H9 (cell line): ENCODE data around the gene IMMP2L. TPM values are rescaled to one million over a fixed set of nuclear protein-coding genes. Genes with fewer than 3 reads are reported as not detected.

Experiments
- DNase-seq: peaks from one replicate; pipeline ENCODE4 v3.0.0-alpha.2; 2017
- H2AFZ ChIP-seq: one replicate; pipeline ENCODE4 v1.6.1; 2013; ENCODE audit warnings: mild to moderate bottlenecking, low read length, control low read depth, moderate library complexity
- H2AK5ac ChIP-seq: 2 replicates; pipeline ENCODE4 v1.6.1; 2013; ENCODE audit warnings: low read length, control low read depth, mixed read lengths; ENCODE audit not compliant: insufficient read length
- H2BK120ac ChIP-seq: one replicate; pipeline ENCODE4 v1.6.1; 2013; ENCODE audit warnings: low read depth, mild to moderate bottlenecking, low read length, control low read depth, inconsistent platforms; ENCODE audit not compliant: poor library complexity, severe bottlenecking
- H2BK12ac ChIP-seq: 2 replicates; pipeline ENCODE4 v1.6.1; 2013; ENCODE audit warnings: low read length, control low read depth, mixed read lengths, low read depth; ENCODE audit not compliant: insufficient read length
- H2BK15ac ChIP-seq: 2 replicates; pipeline ENCODE4 v1.6.1; 2013; ENCODE audit warnings: low read depth, low read length, control low read depth
- H2BK20ac ChIP-seq: one replicate; pipeline ENCODE4 v1.6.1; 2013; ENCODE audit warnings: low read depth, mild to moderate bottlenecking, low read length, control low read depth, inconsistent platforms; ENCODE audit not compliant: poor library complexity, severe bottlenecking
- H2BK5ac ChIP-seq: 2 replicates; pipeline ENCODE4 v1.6.1; 2013; ENCODE audit warnings: low read length, control low read depth, mixed read lengths; ENCODE audit not compliant: insufficient read length
- H3K14ac ChIP-seq: 2 replicates; pipeline ENCODE4 v1.6.1; 2013; ENCODE audit warnings: low read length, control low read depth; ENCODE audit not compliant: insufficient read depth
- H3K18ac ChIP-seq: 2 replicates; pipeline ENCODE4 v1.6.1; 2013; ENCODE audit warnings: low read depth, mild to moderate bottlenecking, mixed read lengths, low read length, control low read depth; ENCODE audit not compliant: insufficient read length
- H3K23ac ChIP-seq: 2 replicates; pipeline ENCODE4 v1.6.1; 2013; ENCODE audit warnings: low read length, control low read depth, mixed read lengths, low read depth; ENCODE audit not compliant: insufficient read length
- H3K23me2 ChIP-seq: 2 replicates; pipeline ENCODE4 v1.6.1; 2013; ENCODE audit warnings: low read depth, mild to moderate bottlenecking, mixed read lengths, low read length, control low read depth; ENCODE audit not compliant: insufficient read length, poor library complexity, severe bottlenecking
- H3K27ac ChIP-seq: 2 replicates; pipeline ENCODE4 v1.5.1; 2013; ENCODE audit warnings: low read length, control low read depth, mixed read lengths, low read depth; ENCODE audit not compliant: insufficient read length
- H3K27me3 ChIP-seq: 2 replicates; pipeline ENCODE4 v1.6.1; 2013; ENCODE audit warnings: low read length, control low read depth, inconsistent platforms; ENCODE audit not compliant: insufficient read depth
- H3K4ac ChIP-seq: 2 replicates; pipeline ENCODE4 v1.6.1; 2013; ENCODE audit warnings: low read depth, mild to moderate bottlenecking, control low read depth, inconsistent platforms, low read length, moderate library complexity
- H3K4me1 ChIP-seq: 2 replicates; pipeline ENCODE4 v1.6.1; 2013; ENCODE audit warnings: low read length, control low read depth, inconsistent platforms; ENCODE audit not compliant: insufficient read depth
- H3K4me2 ChIP-seq: 2 replicates; pipeline ENCODE4 v1.6.1; 2013; ENCODE audit warnings: low read length, control low read depth, mixed read lengths; ENCODE audit not compliant: insufficient read length, insufficient read depth
- H3K56ac ChIP-seq: 2 replicates; pipeline ENCODE4 v1.6.1; 2013; ENCODE audit warnings: low read depth, mild to moderate bottlenecking, mixed read lengths, low read length, control low read depth; ENCODE audit not compliant: insufficient read length
- H3K79me1 ChIP-seq: 2 replicates; pipeline ENCODE4 v1.6.1; 2013; ENCODE audit warnings: low read depth, mild to moderate bottlenecking, moderate library complexity, low read length, control low read depth, inconsistent platforms; ENCODE audit not compliant: insufficient read depth, poor library complexity, severe bottlenecking
- H3K79me2 ChIP-seq: 2 replicates; pipeline ENCODE4 v1.6.1; 2013; ENCODE audit warnings: low read length, control low read depth, inconsistent platforms; ENCODE audit not compliant: insufficient read depth
- H3K9ac ChIP-seq: 2 replicates; pipeline ENCODE4 v1.6.1; 2013; ENCODE audit warnings: low read length, control low read depth, mixed read lengths; ENCODE audit not compliant: insufficient read length; ENCODE audit errors: extremely low read depth
- H3K9me3 ChIP-seq: one replicate; pipeline ENCODE4 v1.6.1; 2013; ENCODE audit warnings: low read depth, low read length, inconsistent platforms; ENCODE audit not compliant: control insufficient read depth
- H3T11ph ChIP-seq: one replicate; pipeline ENCODE4 v1.6.1; 2013; ENCODE audit warnings: mild to moderate bottlenecking, low read length, control low read depth, inconsistent platforms
- H4K20me1 ChIP-seq: one replicate; pipeline ENCODE4 v1.6.1; 2013; ENCODE audit not compliant: control insufficient read depth, insufficient read length, insufficient read depth
- H4K5ac ChIP-seq: 2 replicates; pipeline ENCODE4 v1.6.1; 2013; ENCODE audit warnings: low read depth, mild to moderate bottlenecking, mixed read lengths, low read length, control low read depth; ENCODE audit not compliant: insufficient read length
- H4K8ac ChIP-seq: replicated peaks from 2 replicates; pipeline ENCODE4 v1.6.1; 2013; ENCODE audit warnings: low read length, control low read depth, mixed read lengths, low read depth; ENCODE audit not compliant: insufficient read length
- H4K91ac ChIP-seq: 2 replicates; pipeline ENCODE4 v1.6.1; 2013; ENCODE audit warnings: low read depth, mild to moderate bottlenecking, moderate library complexity, mixed read lengths, low read length, control low read depth; ENCODE audit not compliant: insufficient read length
- H3K27ac Mint-ChIP-seq, 3 experiments: 2 replicates in 2 of 3; 3 replicates in 1 of 3; pipeline ENCODE4 v1.8.0; 2020 to 2021; ENCODE audit warnings: mixed read lengths in 3 of 3, mild to moderate bottlenecking in 1 of 3, moderate library complexity in 1 of 3
- H3K27me3 Mint-ChIP-seq: 2 replicates; pipeline ENCODE4 v1.8.0; 2021; ENCODE audit warnings: low read depth, mild to moderate bottlenecking, moderate library complexity, mixed read lengths
- H3K36me3 Mint-ChIP-seq, 3 experiments: 2 replicates in 2 of 3; 3 replicates in 1 of 3; pipeline ENCODE4 v1.8.0; 2020 to 2021; ENCODE audit warnings: low read depth in 3 of 3, mixed read lengths in 3 of 3; ENCODE audit not compliant: insufficient read depth in 1 of 3
- H3K4me1 Mint-ChIP-seq, 2 experiments: 2 replicates each; pipeline ENCODE4 v1.8.0; 2020; ENCODE audit warnings: mixed read lengths in 2 of 2
- H3K4me3 Mint-ChIP-seq, 2 experiments: 2 replicates in 1 of 2; 3 replicates in 1 of 2; pipeline ENCODE4 v1.8.0; 2020 to 2021; ENCODE audit warnings: mild to moderate bottlenecking in 2 of 2, mixed read lengths in 2 of 2, moderate library complexity in 1 of 2
- H3K9me3 Mint-ChIP-seq, 2 experiments: 2 replicates in 1 of 2; 3 replicates in 1 of 2; pipeline ENCODE4 v1.8.0; 2020; ENCODE audit warnings: mild to moderate bottlenecking in 2 of 2, mixed read lengths in 2 of 2, moderate library complexity in 1 of 2
- CTCF ChIP-seq: fragments of 200-600 bp; sonication (generic); conservative IDR thresholded peaks from 3 replicates; pipeline ENCODE4 v1.8.0; 2021; ENCODE audit warnings: antibody characterized with exemption, mild to moderate bottlenecking
- WGBS: extraction: QIAGEN DNeasy Blood & Tissue Kit; methylation state at CpG from one replicate; pipeline ENCODE4 v1.1.7; 2013; ENCODE audit warnings: missing lambda C conversion rate, low lambda C conversion rate, mixed read lengths; ENCODE audit not compliant: insufficient read length; ENCODE audit errors: extremely low coverage; 5-methylcytosine and 5-hydroxymethylcytosine counted together
- total RNA-seq: library from RNA; stranded (reverse); gene quantifications from 2 replicates; pipeline ENCODE4 v1.2.1, GENCODE V29; 2021

IMMP2L gene
- total RNA-seq, 1 experiment from 2014 or later = 14.7 TPM

GRCh38 chr7:111274857-111275256, 287.4 kb downstream of the IMMP2L start:
- Histone ChIP-seq H3K27ac (no peak overlapping the region), H3K79me1 (no peaks in the 10 kb centered on the region), H4K5ac (no peak overlapping the region), H2AK5ac (no peak overlapping the region), H3K23ac (no peak overlapping the region), H4K8ac (no peak overlapping the region), H3K23me2 (no peaks in the 10 kb centered on the region), H3T11ph (no peak overlapping the region), H3K27me3 (no peaks in the 10 kb centered on the region), H3K79me2 (no peaks in the 10 kb centered on the region), H3K4me1 (no peaks in the 10 kb centered on the region), H2AFZ (no peak overlapping the region), H4K20me1 (no peaks in the 10 kb centered on the region), H3K9ac (no peak overlapping the region), H3K14ac (no peak overlapping the region), H2BK120ac (no peak overlapping the region), H3K4ac (no peak overlapping the region), H2BK12ac (no peak overlapping the region), H3K9me3 (no peaks in the 10 kb centered on the region), H2BK15ac (no peak overlapping the region), H2BK20ac (no peak overlapping the region), H4K91ac (no peak overlapping the region), H3K56ac (no peak overlapping the region), H2BK5ac (no peak overlapping the region), H3K18ac (no peak overlapping the region), H3K4me2 (no peak overlapping the region)
- no peak for TF ChIP-seq CTCF
- no peak overlapping the region for H3K27ac Mint-ChIP-seq
- H3K36me3 Mint-ChIP-seq = no peaks in the 10 kb centered on the region
- no peak overlapping the region for H3K4me3 Mint-ChIP-seq
- no peaks in the 10 kb centered on the region; a peak in 1 of 5 replicates for H3K9me3 Mint-ChIP-seq
- no peaks in the 10 kb centered on the region for H3K27me3 Mint-ChIP-seq
- whole genome bisulfite sequencing = no CpG with 5 or more reads among the region's 5 CpGs
- no peak for DNase-seq
- peaks cover 10 to 11% of the 10 kb centered on the region in 2 experiments for H3K4me1 Mint-ChIP-seq
